Embryonic facial prominence (tissue), 1 donor: ENCODE results near the gene DYNLT5.
"Not testable (repeated sequence)": the region's sequence is repeated elsewhere in the genome, so short reads cannot be mapped to it uniquely, and the experiment has no call there.

Experiments
- DNase-seq: peaks from one replicate; pipeline ENCODE4 v3.0.0-alpha.2; 2016; ENCODE audit errors: extremely low spot score

The DYNLT5 gene, protein sequence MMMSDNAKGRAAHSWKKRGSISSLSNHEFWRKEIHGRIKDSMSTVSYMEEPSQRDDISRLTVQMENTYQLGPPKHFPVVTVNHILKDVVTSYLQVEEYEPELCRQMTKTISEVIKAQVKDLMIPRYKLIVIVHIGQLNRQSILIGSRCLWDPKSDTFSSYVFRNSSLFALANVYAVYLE

DNA sequence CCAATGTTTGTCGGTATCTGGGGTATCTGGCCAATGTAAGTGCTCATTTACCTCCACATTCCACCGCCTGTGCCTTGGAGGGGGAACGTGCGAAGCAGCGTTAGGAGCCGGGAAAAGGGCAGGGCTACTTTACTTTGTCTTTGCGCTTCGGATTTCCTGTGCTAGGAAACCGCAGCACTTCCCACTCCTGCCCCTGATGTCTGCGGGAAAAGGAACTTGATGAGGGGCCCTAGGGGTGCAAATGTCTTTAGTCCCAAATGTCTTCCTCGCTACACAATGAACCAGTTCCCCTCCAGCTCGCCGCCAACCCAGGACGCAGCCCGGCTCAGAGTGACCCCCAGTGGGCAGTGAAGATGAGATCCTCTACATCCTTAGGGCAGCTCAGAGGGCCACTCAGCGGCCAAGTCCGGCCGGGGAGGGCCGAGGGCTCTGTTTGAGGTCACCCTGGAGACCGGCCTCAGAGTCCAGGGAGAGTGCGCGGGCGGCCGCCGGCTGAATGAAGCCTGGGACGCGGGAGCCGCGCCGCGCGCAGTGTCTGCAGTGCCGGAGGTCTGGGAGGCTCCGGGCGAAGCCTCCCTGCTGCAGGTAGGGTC, at the start of gene DYNLT5:
Gene DYNLT5 (plus strand): TSS at position 460 of the 593 bp plus-strand sequence. CDS start 2,200 bp downstream, outside the sequence.
- DNase-seq = no peak

DNA sequence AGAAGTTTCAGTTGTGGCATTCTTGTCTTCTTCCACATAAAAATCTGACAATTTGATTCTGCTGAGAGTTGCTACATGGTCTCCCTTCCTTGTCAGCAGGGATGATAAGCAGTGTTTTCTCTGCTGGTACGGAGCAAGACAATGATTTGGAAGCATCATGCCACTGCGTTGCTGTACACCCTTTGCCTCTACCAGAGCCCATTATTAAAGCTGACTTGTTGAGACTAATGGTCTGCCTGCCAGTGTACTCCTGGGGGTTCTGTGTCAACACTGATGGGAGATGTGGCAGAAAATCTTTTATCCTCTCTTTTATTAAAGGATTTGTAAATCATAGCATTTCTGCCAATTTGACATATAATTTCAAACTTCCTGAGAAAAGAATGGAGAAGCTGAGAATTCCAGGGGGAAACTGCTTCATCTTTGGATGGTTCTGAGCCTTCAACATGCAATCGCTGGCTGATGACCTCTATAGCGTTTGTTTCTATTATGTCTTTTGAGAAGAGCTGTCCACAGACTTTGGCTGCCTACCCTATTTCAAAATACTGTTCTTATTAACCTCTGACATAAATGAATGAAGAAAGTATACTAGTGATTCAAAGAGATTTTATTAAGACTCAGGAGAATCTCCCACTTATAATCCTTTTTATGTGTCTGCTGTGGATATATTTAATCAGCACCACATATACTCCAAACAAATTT, 47.9 kb upstream of the DYNLT5 start:
- no peak for DNase-seq

DNA sequence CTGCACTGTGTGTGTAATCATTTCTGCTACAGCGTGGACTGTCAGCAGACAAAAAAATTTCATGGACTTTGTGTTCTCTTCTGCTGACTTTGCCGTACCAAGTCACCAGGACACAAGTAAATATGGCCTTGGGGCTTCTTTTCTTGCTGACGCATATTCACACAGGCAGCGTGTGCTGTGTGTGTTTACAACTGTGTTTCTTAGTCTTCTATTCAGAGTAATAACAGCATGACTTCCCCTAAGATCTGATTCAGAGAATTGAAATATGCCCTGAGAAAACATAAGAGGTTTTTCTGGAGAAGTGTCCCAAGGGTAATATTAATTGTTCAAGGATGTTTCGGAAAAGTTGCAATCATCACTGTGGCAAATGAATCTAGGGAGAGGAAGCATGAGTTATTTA, 47.1 kb upstream of the DYNLT5 start:
- DNase-seq = no peak

DNA sequence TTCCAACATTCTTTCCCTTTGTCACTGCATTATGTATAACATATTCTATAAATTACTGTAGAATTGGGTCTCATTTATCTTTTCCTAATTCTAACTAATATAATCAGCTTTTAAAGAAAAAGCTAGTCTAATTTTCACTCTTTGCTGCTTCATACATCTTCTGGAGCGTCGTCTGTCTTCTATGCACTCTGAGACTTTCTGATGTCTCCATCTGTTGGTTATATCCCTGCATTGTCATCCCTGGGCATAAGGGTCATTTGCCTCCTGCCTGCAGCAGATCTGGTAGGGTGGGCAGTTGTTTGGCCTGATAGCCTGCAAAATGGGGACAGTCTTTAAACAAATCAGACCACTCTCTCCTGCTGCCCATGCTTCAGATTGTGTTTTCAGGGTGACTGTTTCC, 40.8 kb upstream of the DYNLT5 start:
- DNase-seq = no peak

DNA sequence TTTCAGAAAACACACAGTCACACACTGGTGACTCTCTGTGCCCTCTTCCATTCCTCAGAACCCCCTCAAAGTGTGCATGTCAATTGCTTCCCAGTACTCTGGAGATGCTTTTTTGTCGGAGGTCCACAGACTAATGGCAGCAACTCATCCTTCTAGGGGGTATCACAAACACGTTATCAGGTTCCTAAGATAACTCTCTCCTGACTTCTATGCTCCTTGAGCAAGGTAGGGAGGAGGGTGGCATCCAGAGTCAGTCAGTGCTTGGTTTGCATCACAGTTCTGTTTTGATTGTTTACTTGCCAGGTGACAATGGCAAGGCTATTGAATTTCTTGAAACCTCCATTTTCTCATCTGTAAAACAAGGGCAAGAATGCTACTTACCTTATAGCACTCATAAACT, 39.4 kb upstream of the DYNLT5 start:
- no peak for DNase-seq

DNA sequence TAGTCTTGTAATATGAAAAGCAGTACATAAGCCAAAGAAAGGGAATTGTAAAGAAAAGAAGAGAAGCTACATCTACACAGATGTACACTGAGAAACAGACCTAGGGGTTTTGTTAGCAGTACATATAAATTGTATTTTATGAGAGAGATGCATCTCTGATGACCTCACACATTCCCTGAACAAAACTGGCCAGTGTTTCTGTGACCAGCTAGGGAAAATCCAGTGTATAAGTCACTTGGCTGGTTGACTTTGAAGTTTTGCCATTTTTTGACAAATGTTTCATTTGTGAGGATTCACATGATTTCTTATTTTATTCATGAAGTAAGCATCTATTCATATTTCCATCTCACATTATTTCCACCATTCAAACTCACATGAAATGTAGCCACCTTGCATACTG, 28.3 kb upstream of the DYNLT5 start:
- no peak for DNase-seq

DNA sequence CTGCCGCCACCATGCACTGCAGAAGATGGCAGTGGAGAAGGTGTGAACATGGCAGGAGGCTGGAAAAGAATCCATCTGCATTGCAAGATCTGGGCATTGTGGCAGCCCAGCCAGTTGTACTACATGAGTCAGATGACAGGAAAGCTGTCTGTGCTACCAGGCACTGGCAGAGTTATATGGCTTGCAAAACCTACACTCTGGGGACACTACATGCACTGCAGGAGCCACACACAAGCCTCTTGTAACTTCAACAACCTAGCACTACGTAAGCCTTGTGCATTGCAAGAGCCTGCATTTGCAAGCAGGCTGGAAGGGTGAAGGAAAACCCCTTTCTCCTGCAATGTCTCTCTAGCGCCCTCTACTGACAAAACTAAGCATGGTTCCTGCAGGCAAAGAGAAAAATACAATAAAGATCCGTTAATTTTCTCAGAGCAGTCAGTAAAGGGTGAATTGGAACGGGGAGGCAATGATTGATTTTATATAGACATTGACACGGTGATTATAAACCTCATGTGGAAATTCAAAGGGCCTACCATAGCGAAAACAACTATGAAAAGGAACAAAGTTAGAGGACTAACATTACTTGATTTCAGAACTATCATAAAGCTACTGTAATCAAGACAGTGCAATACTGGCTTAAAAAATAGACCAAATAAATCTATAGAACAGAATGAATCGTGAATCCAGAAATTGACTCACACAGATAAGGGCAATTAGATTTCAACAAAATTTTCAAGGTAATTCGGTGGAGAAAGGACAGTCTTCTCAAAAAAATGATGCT, 26.2 kb upstream of the DYNLT5 start:
- no peak for DNase-seq

DNA sequence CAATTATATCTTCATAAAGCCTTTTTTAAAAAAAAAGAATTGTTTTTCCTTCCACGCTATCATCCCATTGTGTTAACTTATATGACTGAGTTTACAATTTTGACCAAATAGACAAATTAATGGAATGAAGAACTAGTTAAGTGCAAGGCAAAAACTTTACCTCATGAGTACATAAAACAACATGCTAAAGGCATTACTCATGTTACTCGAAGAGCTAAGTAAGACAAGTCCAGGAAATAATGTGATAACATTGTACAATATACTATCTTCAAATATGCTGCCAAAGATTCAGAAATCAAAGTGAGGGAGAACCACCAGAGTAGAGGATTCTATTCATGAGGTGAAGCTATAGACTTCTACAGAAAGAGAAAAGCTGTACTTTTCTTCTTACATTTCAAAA, 24.2 kb upstream of the DYNLT5 start:
- DNase-seq = no peak

DNA sequence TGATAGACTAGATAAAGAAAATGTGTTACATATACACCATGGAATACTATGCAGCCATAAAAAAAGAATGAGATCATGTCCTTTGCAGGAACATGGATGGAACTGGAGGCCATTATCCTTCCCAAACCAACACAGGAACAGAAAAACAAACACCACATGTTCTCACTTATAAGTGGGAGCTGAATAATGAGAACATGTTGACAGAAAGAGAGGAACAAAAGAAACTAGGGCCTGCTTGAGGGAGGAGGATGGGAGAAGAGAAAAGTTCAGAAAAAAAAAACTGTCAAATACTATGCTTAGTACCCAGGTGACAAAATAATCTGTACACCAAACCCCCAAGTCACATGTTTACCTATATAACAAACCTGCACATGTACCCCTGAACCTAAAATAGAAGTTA, 23.5 kb upstream of the DYNLT5 start:
- not testable (repeated sequence) for DNase-seq

DNA sequence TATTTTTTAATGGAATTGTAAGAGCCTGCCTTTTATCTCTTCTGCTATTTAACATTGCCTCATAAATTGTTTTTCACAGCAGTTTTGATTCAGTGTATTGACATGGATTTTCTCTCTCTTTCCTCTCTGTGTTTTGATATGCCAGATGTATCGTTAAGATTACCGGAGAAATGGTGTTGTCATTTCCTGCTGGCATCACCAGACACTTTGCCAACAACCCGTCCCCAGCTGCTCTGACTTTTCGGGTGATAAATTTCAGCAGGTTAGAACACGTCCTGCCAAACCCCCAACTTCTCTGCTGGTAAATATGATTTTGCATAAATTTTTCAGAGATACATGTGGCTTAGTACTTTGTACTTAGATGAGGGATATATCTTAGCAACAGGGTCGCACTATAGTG, 23.1 kb upstream of the DYNLT5 start:
- no peak for DNase-seq

DNA sequence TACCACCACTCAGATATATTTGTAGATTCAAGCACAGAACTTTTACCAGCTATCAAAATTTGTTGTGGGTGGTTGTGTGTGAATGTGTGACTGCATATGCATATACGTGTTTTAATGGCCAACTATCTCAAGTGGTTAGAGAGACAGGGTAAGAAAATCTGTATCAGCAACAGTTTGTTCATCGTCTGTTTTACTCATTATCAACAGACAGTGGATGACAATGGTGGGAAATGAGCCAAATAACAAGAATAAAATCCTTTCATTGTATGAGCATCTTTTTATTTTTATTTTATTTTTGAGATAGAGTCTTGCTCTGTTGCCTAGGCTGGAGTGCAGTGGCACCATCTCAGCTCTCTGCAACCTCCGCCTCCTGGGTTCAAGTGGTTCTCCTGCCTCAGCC, 22.7 kb upstream of the DYNLT5 start:
- no peak for DNase-seq

DNA sequence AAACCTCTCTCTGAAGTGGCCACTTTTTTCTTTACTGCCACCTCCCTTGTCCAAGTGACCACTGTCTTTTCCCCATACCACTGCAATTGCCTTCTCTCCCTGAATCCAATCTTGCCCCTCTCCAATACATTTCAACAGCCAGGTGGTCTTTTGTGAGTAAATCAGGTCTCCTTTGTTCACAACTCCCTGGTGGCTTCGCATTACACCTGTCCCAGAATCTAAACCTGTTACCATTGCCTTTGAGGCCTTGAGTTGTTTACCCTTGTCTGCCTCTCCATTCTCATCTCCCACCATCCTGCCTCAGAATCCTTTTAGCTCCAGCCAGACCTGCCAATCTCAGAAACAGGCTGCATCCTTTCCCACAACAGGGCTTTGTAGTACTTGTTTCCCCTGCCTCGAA, 21.8 kb upstream of the DYNLT5 start:
- DNase-seq = no peak

DNA sequence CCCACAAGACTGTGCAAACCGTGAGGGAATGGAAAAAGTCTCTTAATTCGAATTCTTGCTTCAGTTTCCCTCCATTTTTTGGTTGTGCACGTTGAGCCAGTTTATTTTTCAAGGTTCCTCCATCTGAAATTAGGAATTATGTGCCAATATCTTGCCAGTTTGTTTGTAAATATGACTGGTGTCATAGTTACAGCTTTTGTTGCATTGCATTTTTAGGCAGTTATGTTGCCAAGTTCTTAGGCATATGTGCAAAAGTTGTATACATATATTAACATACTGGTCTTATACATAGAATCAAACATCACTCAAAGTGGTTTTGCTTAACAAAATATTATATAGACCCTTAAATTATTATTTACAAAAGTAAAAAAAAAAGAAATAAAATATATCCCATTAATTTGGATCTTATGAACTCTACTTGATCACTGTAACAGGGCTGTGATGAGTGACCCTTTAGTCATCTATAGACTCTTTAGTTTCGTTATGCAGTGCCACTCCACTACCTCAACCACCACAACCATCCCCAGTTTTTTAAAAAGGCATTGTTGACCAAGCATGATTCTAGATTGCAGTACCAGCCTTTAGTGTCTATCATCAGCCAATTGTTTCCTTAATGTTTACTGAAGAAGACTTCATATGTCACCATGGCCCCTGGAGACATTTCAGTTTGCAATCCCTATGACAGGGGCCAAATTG, 20.9 kb upstream of the DYNLT5 start:
- DNase-seq = no peak

DNA sequence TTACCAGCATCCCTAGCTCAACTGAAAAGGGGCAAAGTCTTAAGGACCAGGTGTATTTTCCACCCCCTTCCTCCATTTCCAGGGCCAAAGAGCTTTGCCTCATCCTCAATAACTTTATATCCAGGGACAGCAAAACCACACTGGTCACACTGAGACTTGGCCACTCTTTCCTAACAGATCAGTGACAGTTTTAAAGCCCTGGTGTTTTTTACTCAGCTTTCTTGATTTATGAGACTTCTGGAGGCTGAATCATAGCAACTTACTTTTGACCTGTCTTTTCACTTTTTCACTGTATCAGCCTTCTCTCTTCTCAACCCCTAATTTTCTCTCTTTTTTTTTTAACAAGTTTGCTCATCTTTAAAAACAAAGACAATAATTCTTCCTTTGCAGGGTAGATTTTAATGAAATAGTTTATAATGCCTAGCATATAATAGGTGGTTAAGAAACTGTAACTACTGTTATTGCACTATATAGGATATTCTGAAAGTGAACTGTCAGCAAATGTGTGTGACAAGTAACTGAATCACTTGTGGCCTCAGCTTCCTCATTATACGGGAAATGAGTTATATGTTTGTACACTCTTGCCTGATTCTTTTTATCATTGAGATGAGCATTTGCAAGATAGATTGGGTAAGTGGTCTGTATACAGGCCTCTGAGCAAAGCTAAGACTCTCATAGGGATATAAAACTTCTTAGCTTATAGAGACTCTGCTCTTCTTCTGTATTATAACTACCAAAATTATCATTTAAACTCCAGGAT, 19.7 kb upstream of the DYNLT5 start:
- DNase-seq = no peak

DNA sequence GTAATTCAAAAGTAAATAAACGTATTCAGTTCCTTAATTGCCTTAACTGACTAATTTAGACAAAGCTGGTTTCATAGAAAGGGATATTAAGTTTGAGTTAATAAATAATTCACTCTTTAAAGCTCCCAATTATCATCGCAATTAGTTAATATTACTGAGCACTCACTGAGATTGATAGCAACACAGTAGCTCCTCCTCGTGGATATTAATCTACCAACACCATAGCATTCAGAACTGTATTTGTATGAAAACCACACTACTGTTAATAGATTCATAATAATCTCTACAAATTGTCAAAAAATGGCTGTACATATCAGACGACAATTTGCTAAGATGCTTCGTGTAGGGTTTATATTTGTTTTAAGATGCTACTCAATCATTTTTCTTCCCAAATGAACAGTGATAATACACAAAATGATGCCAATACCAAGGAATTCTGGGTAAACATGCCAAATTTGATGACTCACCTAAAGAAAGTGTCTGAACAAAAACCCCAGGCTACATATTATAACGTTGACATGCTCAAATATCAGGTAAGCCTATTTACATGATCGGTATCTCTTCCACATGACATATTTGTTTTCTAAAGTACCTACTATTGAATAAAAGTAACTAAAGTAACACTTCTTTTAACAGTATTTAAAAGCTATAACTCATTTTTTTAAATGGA, 18.8 kb upstream of the DYNLT5 start:
- DNase-seq = no peak

DNA sequence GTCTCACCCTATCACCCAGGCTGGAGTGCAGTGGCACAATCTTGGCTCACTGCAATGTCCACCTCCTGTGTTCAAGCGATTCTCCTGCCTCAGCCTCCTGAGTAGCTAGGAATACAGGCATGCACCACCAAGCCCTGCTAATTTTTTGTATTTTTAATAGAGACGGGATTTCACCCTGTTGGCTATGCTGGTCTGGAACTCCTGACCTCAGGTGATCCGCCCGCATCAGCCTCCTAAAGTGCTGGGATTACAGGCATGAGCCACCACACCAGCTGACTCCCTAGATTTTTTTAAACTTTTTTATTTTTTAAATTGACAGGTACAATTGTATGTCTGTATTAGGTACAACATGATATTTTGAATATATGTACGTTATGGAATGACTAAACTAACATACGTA, 17.7 kb upstream of the DYNLT5 start:
- not testable (repeated sequence) for DNase-seq

DNA sequence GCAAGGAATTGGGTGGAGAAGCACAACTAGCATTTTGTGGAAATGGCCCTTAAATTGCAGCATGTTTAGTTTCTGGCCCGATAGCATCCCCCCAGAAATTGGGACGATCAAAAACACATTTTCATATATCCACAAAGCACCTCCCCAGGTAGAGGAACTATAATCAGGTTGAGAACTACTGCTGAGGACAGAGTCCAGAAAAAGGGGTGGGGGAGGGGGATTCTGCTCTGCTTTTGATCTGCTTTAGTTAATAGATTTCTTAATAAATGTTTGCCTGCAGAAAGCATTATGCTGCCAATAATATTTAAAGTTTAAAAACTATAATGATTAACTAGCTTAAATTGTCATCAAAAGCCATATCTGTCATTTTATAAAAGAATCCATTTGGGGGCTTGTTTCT, 14.4 kb upstream of the DYNLT5 start:
- DNase-seq = no peak

DNA sequence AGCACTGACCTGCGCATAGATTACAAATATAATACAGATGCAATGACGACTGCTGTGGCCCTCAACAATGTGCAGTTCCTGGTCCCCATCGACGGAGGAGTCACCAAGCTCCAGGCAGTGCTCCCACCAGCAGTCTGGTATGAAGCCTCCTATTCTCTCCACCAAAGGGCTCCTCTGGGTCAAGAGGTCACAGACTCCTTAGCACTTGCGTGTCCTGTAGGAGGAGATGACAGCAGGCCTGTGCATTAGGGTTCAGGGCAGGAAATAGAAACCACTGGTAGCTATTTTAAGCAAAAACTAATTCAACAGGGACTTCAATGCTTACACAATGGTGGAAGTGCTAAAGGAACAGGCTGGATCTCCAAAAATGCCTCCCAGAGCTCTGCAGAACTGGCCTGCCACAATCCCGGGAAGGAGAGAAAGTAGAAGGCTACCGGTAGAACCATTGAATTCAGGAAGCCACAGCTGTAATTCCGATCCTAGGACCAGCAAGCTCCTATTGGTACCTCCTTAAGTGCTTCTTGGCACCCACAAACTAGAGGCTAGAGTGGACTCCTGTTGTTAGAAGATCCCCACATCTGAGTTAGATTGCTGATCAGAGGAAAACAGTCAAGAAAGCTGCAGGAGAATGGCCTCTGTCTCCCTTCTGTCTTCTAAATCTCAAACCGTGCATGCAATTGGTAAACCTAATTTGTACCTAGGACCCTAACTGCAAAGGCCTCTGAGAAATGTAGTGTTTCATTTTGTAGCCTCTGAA, 12.7 kb upstream of the DYNLT5 start:
- DNase-seq = no peak

DNA sequence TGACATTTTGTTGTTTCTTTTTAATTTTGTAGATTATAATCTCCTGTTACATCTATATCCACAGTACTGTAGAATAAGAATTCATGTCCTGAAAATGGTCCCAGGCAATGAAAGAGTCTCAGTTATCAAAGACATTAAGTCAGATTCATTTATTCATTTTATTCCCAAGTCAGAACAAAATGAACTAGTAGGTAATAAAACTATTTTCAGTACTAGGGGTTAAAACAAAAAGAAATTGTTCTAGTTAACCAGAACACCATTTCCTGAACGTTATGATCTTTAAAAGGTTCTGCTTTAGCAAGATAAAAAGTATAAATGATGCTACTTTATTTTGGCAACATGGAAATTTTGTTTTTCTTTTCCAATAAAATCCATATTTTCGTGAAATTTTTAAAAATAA, 6.8 kb upstream of the DYNLT5 start:
- DNase-seq = no peak

DNA sequence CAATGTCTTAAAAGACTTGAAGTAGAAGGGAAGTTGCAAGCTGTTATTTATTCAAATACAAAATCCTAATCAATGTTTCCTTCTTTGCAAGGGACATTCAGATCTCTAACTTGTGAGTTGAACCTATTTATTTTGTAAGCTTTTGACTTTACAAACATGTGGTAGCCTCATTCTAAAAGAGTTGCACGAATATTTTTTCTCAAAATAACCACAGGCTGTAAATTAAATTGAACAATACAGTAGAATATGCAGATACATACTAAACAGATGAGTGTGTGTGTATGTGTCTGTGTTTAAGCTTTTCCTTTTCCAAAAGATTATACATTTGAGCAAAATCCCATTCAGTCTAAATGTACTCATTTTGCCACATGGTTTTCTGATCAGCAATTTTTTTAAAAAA, 4.8 kb upstream of the DYNLT5 start:
- DNase-seq = no peak
